Stomach (tissue), 9 donors: Measurements from ENCODE around the gene OPCML. TPM values are rescaled to one million over a fixed set of nuclear protein-coding genes. Genes with fewer than 3 reads are reported as not detected.

Experiments used
- DNase-seq, 2 donors: peaks; one replicate each; pipeline versions ENCODE4 v3.0.0 to v3.0.0-alpha.2; 2013 to 2019
- H3K27ac ChIP-seq, 5 donors: fragments of 200-600 bp in 4 of 5; sonication (generic) in 4 of 5; one replicate each; pipeline ENCODE4 v1.5.1; 2013 to 2019; ENCODE audit warnings: mild to moderate bottlenecking in 1 of 5, moderate library complexity in 1 of 5
- H3K27me3 ChIP-seq, 3 donors: fragments of 200-600 bp; sonication (generic); one replicate each; pipeline ENCODE4 v1.5.1; 2017 to 2019; ENCODE audit warnings: mixed run types in 1 of 3
- H3K36me3 ChIP-seq, 4 donors: fragments of 200-600 bp; sonication (generic); 1 replicate in 3 of 4; 2 replicates in 1 of 4; pipeline ENCODE4 v1.5.1; 2016 to 2019
- H3K4me1 ChIP-seq, 4 donors: fragments of 200-600 bp; sonication (generic); one replicate each; pipeline ENCODE4 v1.5.1; 2016 to 2019
- H3K4me3 ChIP-seq, 4 donors: fragments of 200-600 bp; sonication (generic) in 3 of 4; one replicate each; pipeline ENCODE4 v1.5.1; 2016 to 2019; ENCODE audit warnings: mild to moderate bottlenecking in 1 of 4
- H3K9me3 ChIP-seq, 4 donors: fragments of 200-600 bp; sonication (generic); one replicate each; pipeline ENCODE4 v1.5.1; 2016 to 2019
- CTCF ChIP-seq, 7 experiments: fragments of 450-650 bp in 4 of 7; fragments of 200-600 bp in 3 of 7; sonication (generic) in 3 of 7; IDR thresholded peaks; one replicate each; pipeline ENCODE4 v1.5.1; 2016 to 2019; ENCODE audit warnings: antibody characterized with exemption in 7 of 7, control low read depth in 2 of 7, mild to moderate bottlenecking in 1 of 7
- EP300 ChIP-seq: sonication (generic); formaldehyde crosslinking; IDR thresholded peaks from one replicate; pipeline ENCODE4 v1.6.1; 2017; ENCODE audit warnings: antibody characterized with exemption
- POLR2A ChIP-seq, 4 donors: fragments of 450-650 bp; IDR thresholded peaks; one replicate each; pipeline ENCODE4 v1.6.1; 2016; ENCODE audit warnings: antibody characterized with exemption in 4 of 4, control low read depth in 2 of 4, mild to moderate bottlenecking in 1 of 4, moderate library complexity in 1 of 4
- POLR2AphosphoS5 ChIP-seq, 3 donors: sonication (generic); formaldehyde crosslinking; IDR thresholded peaks; one replicate each; pipeline ENCODE4 v1.6.1; 2016; ENCODE audit warnings: antibody characterized with exemption in 3 of 3
- WGBS, 5 donors: extraction: QIAGEN DNeasy Blood & Tissue Kit in 3 of 5; methylation state at CpG; one replicate each; pipeline versions ENCODE4 v1.1.5 to v1.1.7; 2013 to 2018; 5-methylcytosine and 5-hydroxymethylcytosine counted together
- intact Hi-C: fragments of 100-400 bp; cut with DNase I; formaldehyde crosslinking; loops from one replicate; pipeline ENCODE4 v1.15.1; 2023; ENCODE audit warnings: low total_unique reads
- polyA plus RNA-seq, 3 donors: library from polyadenylated mRNA; stranded (reverse); fragments of 200-250 nt; gene quantifications; one replicate each; pipeline ENCODE4 v1.2.3, GENCODE V29; 2013
- total RNA-seq, 5 donors: library from RNA; depleted of rRNA; stranded (reverse); fragments of >200 nt; gene quantifications; one replicate each; pipeline versions ENCODE4 v1.1.0 to v1.2.3, GENCODE V29; 2014 to 2016
- donor health status: healthy with polysubstance abuse.
- donor health status: Bipolar disorder and iron deficiency.
- donor health status: healthy.

OPCML gene
- total and polyA plus RNA-seq, 8 donors: 0.03 to 0.92 (median 0.55) TPM; not detected in 3

- Histone ChIP-seq H3K4me1 (no peaks in the 10 kb centered on the region), H3K4me3 (no peak overlapping the region), H3K27ac (no peak overlapping the region), H3K27me3 (no peaks in the 10 kb centered on the region), H3K9me3 (no peaks in the 10 kb centered on the region), H3K36me3 (no peaks in the 10 kb centered on the region)
- 63 to 82% (median 73%) methylated on average over 5 of the region's 5 CpGs for WGBS, 5 donors
- intact Hi-C loops: no loop called here
- DNase-seq: no peak
- TF ChIP-seq POLR2AphosphoS5 (IDR thresholded peaks at IDR 0.05) (no peak), EP300 (no peak), CTCF (IDR thresholded peaks at IDR 0.05) (no peak), POLR2A (IDR thresholded peaks at IDR 0.05) (no peak)
Measured at GRCh38 chr11:132780046-132780445, 752.3 kb downstream of the OPCML start.

DNA sequence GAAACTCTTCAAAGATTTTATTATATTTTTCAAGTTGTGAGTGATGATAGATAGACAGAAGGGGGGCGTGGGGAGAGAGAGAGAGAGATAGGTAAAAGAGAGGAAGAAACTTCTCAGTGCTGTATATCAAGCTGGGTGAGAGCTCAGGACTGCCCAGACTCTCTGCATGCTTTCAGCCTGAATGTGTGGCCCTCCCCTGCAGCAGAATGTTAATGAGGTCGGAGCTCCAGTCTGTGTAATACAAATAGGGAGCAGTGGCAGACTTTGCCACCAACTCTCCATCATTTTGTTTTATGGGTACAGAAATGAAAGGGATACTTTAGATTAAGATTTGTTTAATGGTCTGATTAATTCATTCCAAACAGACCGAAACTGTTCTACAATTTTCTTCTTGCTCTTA is 752.8 kb downstream of the OPCML start:
- TF ChIP-seq EP300 (no peak), POLR2A (IDR thresholded peaks at IDR 0.05) (no peak), CTCF (IDR thresholded peaks at IDR 0.05) (no peak), POLR2AphosphoS5 (IDR thresholded peaks at IDR 0.05) (no peak)

DNA sequence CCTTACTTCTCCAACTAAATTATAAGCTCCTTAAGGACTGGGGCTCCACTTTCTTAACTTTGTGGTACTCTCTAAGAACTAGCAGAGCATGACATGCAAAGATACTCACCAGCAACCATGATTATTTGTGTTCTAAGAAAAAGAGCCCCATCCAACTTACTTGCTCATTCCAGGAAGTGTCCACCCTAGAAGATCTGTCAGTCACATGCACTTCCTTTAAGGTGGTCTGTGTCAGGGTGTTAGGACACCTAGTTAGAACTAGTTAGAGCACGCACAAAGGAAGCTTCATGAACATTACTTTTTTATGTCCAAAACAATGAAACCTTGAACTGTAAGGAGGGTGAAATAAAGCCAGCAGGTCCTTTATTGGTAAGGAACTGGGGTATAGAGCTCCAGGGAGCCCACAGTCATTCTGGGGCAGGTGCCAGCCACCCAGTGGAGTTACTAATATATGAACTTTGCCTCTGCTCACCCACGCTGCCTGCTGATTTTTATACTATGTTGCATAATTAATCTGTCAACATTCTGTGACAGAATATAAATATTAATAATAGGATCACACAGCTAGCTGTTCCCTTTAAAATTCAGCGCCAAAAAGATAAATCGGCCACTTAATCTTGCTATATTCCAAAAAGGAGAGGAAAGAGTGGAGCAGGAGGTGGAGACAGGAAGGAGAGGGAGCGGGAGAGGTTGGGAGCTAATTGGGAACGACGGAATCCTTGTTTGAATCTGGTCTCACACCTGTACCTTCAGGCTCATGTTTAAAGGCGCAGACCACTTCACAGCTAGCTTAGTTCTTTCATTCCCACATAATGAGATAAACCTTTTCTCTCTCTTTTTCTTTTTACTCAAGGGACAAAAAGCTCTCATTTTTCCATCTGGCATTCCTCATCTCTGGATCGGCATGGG is 755.0 kb downstream of the OPCML start:
- intact Hi-C loops: no loop called here
- Histone ChIP-seq H3K4me3 (no peak overlapping the region), H3K4me1 (no peaks in the 10 kb centered on the region), H3K27me3 (no peaks in the 10 kb centered on the region), H3K27ac (no peak overlapping the region), H3K36me3 (no peaks in the 10 kb centered on the region), H3K9me3 (no peaks in the 10 kb centered on the region)
- TF ChIP-seq EP300 (no peak), CTCF (IDR thresholded peaks at IDR 0.05) (no peak), POLR2A (IDR thresholded peaks at IDR 0.05) (no peak), POLR2AphosphoS5 (IDR thresholded peaks at IDR 0.05) (no peak)
- 37 to 47% (median 40%) methylated on average over 9 of the region's 9 CpGs for WGBS, 5 donors
- DNase-seq: no peak

More for the DNA sequence above, 752.8 kb downstream of the OPCML start:
- Histone ChIP-seq H3K4me3 (no peak overlapping the region), H3K27me3 (no peaks in the 10 kb centered on the region), H3K4me1 (no peaks in the 10 kb centered on the region), H3K27ac (no peak overlapping the region), H3K9me3 (no peaks in the 10 kb centered on the region), H3K36me3 (no peaks in the 10 kb centered on the region)
- intact Hi-C loops: no loop called here
- WGBS, 5 donors: 47 to 77% (median 71%) methylated on average over 2 to 3 of the region's 3 CpGs
- DNase-seq: no peak

DNA sequence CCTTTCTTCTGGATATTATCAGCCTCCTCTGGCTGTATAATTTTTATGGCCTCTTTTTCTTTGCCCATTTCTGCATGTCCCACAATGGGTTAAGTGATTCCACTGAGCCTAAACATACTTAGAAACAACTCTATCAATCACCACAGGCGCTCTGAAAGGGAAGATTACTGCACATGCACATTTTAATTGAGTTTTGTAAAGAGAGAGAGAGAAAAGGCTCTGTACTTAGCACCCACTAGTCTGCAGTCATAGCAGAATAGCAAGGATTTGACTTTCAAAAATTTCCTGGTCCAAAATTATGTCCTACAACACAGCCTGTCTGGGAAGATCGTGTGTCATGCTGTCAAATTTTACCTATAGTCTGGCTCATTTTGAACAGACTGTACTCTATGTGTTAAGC is 758.5 kb downstream of the OPCML start:
- H3K27me3 ChIP-seq: no peaks in the 10 kb centered on the region
- TF ChIP-seq EP300: no peak
- TF ChIP-seq POLR2A (IDR thresholded peaks at IDR 0.05): no peak
- no peak for TF ChIP-seq POLR2AphosphoS5 (IDR thresholded peaks at IDR 0.05)
- TF ChIP-seq CTCF (IDR thresholded peaks at IDR 0.05): no peak
- no peak overlapping the region for H3K4me3 ChIP-seq
- WGBS, 5 donors: 35 to 57% (median 55%) methylated on average over 2 of the region's 2 CpGs
- no peak overlapping the region for H3K27ac ChIP-seq
- no peak for DNase-seq
- H3K4me1 ChIP-seq: no peaks in the 10 kb centered on the region
- no peaks in the 10 kb centered on the region for H3K9me3 ChIP-seq
- intact Hi-C loops: no loop called here
- no peaks in the 10 kb centered on the region for H3K36me3 ChIP-seq
